Fibroblast of skin of scalp (primary cell): ENCODE data around the gene ESYT3.
A peak's percentile ranks its signal among the peaks of the same experiment; 100 is the strongest.
"Not testable (repeated sequence)": the region's sequence is repeated elsewhere in the genome, so short reads cannot be mapped to it uniquely, and the experiment has no call there.

Source experiments
- DNase-seq: peaks from one replicate; pipeline ENCODE4 v3.0.0-alpha.2; 2013

ESYT3 gene

DNA sequence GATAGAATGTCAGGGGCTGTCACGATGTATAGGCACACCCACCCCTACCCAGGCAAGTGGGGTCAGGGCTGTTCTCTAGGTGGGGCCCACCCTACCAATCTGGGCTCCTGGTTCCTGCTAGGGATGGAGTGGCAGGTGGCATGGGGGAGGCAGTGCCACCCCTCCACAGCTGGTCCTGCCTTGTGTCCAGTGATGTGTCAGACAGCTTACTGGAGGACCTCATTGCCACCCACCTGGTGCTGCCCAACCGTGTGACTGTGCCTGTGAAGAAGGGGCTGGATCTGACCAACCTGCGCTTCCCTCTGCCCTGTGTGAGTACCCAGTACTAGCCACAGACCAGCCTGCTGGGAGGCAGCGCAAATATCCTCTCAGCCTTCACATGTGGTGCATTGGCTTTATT lies 27.5 kb downstream of the ESYT3 start:
- DNase-seq: no peak

DNA sequence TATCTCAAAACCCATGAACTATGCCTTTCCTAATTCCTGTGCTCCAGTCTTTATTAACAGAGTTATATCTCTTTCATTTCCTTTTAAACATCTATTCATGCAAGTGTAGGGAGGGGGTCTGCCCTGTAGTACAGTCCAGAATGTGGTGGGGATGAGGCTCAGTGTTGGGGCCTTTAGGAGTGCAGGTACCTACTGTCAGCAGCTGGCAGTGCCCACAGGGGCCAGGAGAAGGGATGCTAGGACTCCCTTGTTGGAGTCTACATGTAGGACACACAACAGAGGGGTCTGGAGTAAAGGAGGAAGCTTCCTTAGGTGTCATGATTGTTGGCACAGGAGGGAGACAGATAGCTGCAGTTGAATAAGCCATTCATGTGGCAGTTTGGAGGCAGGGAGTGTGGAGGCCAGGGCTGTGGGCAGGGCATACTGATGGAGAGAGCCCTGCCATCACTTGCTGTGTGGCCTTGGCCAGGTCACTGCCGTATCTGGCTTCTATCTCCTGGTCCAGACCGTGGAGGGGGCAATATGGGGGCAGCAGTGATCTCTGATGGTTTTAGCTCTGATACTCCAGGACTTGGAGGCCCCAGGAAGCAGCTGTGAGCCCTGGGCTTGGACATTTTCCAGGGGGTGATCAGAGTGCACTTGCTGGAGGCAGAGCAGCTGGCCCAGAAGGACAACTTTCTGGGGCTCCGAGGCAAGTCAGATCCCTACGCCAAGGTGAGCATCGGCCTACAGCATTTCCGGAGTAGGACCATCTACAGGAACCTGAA lies 29.5 kb downstream of the ESYT3 start:
- DNase-seq: no peak

DNA sequence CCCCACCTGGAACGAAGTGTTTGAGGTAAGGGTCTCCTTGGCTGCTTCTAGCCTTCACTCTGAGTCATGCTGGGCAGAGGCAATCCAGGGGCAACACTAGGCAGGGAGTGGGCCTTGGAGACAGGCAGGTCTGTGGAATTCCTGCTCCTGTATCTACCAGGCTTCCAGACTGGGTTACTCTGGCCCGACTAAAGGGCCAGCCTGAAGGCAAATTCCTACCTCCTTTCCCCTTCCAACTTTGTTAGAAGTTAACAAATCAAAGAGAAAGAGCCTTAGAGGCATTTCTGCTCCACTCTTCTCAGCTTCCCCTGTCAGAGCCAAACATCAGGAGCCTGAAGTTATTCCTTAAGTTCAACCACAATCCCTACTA lies 30.1 kb downstream of the ESYT3 start:
- DNase-seq: no peak

DNA sequence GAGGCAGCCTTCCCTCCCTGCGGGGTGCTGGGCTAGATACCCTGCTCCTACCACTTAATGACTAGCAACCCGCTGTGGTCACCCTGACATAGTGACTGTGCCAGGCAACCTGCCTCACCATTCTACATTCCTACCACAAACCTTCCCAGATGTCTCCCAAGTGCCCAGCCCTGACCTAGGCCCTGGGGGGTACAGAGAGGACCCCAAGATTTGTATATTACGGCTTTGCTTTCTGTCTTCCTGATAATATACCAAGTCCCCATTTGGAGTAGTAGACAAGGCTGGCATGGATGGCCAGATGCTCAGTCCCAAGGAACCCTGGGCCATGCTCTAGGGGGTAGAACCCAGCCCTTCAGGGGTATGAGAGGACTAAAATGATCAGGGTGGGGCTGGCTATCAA lies 31.0 kb downstream of the ESYT3 start:
- no peak for DNase-seq

DNA sequence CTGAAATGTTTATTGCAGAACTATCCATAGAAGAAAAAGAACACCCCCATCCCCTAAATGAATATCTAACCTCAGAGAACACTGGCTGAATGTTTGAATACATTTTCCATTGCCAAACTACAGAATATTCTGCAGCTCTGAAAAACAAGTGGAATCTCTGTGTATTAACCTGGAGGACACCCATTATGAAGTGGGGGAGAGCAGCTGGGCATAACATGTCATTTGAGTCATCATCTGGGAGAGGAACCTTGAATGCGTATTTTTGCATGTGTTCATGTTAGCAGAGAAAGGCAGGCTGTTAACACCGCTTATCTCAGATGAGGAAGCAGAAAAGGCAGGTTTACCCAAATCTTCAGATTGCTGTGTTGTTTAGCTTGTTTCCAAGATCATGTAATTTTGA lies 31.5 kb downstream of the ESYT3 start:
- DNase-seq: no peak

DNA sequence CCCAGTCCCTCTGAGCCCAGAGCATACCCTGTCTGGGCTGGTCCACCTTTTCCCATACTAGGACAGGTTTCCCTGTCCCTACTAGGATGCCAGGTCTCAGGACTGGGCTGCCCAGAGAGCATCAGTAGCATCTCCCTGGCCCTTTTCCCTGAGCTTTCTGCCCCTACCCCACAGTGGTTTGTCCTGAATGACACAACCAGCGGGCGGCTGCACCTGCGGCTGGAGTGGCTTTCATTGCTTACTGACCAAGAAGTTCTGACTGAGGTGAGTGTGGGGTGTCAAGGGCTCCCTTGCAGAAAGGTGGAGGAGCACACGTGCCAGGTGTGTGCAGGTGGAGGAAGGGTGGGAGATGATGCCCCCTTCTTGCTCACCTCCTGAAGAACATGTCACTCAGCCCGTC lies 33.5 kb downstream of the ESYT3 start:
- DNase-seq: no peak

DNA sequence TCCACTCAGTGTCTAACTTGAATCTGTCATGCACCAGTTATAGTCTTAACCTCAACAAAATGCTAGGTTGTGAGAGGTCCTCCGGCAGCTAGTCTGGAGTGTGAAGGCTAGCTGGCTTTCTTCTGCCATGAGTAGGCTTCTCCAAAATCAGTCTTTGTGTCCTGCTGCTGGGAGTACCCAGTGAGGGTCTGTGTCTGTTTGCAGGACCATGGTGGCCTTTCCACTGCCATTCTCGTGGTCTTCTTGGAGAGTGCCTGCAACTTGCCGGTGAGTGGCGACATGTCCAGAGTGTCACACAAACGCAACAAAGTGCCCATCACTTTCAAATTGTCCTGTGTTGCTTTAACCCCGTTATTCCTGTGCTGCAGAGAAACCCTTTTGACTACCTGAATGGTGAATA lies 34.0 kb downstream of the ESYT3 start:
- DNase-seq: no peak

DNA sequence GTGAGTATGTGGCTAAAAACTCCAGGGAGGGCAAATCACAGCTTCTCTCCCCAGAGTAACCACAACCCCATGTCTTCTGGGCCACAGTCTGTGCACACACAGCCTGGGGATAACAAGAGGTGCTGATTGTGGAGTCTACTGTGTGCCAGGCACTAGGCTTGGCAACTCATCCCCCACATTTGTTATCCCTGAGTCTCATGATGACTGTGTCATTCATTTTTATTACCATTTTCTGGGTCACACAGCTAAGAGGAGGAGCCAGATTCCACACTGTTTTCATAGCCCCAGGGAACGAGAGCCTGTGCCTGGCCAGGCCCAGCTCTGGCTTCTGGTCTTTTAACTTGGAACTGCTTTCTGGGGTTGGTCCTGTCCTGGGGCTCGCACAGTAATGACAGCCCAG lies 34.5 kb downstream of the ESYT3 start:
- peak; percentile 11 for DNase-seq

DNA sequence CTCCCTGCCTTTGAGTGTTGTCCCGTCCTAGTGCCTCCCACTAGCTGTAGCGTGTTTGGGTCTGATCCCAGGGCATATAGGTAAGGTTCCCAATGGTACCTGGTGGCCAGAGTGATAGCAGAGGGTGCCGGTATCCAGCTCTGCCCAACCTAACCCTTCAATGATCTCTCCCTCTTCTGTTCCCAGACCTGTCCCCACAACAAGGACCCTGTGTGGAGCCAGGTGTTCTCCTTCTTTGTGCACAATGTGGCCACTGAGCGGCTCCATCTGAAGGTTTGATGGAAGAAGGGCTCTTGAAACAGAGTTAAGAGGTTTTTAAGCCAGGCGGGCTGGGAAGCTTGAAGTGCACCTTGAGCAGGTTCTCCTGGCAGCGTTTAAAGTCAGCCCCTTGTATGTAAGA lies 35.5 kb downstream of the ESYT3 start:
- DNase-seq: no peak

DNA sequence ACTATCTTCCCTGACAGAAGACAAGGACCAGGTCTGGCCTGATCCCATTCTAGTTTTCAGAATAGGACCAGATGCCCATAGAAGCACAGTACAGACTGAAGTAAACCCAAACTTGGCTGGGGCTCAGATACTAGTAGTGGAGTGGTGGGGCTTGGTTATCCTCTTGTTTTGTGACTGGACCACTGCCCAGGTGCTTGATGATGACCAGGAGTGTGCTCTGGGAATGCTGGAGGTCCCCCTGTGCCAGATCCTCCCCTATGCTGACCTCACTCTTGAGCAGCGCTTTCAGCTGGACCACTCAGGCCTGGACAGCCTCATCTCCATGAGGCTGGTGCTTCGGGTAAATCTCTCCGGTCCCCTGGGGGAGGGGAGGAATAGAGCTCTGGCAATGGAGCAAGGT lies 36.3 kb downstream of the ESYT3 start:
- DNase-seq: no peak

DNA sequence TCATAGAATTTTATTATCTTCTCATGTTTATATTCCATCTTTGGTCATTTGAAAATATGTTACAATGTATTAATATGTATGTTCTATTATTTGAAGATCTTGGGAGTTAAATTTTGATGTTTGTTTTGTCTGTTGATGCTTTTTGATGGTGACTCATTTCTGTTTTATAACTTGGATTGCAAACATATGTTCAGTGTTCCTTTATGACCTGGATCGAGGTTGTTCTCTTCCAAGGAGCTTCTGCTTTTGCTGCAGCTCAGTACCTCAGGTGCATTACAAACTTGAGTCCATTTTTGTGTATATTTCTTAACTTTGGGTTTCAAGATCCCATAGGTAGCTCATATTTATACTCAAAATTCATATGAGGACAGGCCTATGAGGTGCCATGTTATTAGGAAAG lies 37.1 kb downstream of the ESYT3 start:
- DNase-seq: no peak

DNA sequence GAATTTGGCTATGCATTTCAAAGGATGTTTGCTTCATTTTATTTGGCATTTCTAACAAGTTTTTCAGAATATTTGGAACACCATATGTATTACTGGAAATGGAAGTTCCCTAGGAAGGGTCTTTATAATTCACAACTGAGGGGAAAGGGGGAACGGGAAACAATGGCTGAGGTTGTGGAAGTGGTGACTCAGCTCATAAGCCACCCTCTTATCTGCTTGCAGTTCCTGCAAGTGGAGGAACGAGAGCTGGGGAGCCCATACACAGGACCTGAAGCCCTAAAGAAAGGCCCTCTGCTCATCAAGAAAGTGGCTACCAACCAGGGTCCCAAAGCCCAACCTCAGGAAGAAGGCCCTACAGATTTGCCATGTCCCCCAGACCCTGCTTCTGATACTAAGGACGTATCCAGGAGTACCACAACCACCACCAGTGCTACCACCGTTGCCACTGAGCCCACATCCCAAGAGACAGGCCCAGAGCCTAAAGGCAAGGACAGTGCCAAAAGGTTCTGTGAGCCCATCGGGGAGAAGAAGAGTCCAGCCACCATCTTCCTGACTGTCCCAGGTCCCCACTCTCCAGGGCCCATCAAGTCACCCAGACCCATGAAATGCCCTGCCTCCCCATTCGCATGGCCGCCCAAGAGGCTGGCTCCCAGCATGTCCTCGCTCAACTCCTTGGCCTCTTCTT lies 37.9 kb downstream of the ESYT3 start:
- no peak for DNase-seq

DNA sequence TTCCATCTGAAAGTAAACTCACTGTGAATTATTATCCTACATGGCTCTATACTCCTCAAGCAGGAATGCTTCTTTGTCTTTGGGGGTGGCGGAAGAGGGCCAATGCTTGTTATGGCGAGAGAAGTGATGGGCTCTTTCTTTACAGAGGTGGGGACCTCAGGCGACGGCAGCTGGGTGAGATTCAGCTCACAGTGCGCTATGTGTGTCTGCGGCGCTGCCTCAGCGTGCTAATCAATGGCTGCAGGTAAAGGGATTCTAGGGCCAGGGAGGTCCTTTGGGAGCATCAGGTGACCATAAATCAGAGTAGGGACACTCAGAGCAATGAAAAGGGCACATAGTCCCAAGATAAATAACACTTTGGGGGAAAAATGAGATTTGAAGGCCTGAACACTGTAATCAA lies 39.0 kb downstream of the ESYT3 start:
- no peak for DNase-seq

DNA sequence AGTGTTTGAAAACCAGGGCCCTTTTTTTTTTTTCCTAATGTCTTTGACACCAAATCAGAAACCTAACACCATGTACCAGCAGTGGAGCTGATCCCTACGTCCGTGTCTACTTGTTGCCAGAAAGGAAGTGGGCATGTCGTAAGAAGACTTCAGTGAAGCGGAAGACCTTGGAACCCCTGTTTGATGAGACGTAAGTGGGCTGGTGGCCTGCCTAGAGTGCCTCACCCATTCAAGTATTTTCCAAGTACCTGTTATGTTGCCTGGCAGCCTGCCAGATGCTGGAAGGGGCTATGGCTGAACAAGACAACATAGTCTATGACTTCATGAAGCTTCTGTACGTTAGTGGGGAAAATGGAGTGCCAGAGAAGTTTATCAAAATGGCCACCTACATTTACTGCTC lies 39.7 kb downstream of the ESYT3 start:
- DNase-seq: no peak

DNA sequence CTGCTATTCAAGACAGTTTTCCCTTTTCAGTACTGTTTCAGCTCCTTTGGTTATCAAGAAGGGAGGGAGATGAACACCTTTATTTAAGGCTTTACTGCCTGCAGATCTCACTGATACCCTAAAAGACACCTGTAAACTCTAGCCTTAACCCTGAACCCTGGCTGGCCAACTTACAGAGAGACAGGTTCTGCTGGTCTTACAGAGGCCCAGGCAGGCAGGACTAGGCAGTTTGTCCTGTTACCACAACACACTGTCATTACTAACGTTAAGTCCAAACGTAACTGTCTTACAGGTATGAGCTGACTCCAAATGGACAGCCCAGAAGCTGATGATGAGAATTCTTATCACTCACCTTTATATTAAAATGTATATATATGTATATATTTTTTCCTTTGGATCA lies 42.1 kb downstream of the ESYT3 start:
- no peak for DNase-seq

DNA sequence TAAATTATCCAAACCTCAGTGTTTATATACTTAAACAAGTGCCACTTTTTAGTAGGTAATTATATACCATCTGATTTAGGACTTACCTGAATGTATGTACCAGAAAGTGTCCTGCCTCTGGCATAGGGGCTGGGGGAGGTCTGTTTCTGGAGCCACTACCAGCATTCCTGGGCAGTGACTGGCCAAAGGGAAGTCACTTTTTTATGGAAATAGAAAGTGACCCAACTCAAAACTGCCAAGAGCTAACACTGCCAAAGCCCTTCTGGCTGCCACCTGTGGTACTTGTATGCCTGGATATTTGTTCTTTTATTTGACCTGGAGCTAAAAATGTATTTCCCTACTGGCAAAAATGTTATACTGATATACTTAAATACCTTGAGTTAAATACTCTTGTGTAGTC lies 42.7 kb downstream of the ESYT3 start:
- DNase-seq: no peak

DNA sequence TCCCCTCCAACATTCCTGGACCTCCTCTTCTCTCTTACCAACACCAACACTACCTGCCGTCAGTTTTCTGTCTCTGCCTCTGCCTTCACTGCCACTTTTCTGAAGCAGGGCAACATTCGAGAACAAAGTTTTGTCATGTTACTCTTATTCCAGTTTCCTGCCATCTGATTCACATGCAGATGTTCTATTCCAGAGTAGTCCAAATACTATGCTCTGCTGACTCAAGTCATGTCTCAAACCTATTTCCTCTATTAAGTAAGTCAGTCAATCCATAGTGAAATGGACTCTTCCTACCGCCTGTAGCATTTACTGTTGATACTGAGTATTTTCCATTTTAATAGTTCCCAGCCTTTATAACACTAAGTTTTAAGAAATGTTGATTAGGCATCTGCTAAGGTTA lies 43.4 kb downstream of the ESYT3 start:
- DNase-seq: no peak

DNA sequence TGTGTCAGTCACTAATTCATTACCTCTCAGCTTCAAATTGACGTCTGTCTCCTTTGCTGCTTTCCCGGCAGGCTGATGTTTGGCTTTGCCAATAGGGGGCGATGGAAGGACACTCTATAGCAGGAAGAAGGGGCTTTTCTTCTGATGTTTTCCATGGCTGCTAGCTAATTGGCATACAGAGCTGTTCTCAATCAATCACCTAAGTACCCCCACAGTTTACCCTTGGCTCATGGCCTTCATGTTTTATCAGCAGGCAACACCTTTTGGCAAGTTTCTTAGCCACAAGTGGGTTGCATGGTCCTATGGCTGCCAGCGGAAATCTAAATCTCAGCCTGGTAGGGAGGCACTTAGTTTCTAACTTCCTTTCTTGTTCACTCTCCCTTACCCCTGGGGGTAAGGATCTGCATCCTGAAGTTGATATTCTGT lies 45.0 kb downstream of the ESYT3 start:
- peak; percentile 48 for DNase-seq

DNA sequence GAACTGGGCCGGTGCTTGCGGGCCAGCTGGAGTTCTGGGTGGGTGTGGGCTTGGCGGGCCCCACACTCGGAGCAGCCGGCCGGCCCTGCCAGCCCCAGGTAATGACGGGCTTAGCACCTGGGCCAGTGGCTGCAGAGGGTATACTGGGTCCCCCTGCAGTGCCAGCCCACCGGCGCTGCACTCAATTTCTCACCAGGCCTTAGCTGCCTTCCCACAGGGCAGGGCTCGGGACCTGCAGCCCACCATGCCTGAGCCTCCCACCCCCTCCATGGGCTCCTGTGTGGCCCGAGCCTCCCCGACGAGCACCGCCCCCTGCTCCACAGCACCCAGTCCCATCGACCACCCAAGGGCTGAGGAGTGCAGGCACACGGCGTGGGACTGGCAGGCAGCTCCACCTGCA lies 50.3 kb downstream of the ESYT3 start:
- DNase-seq: not testable (repeated sequence)

DNA sequence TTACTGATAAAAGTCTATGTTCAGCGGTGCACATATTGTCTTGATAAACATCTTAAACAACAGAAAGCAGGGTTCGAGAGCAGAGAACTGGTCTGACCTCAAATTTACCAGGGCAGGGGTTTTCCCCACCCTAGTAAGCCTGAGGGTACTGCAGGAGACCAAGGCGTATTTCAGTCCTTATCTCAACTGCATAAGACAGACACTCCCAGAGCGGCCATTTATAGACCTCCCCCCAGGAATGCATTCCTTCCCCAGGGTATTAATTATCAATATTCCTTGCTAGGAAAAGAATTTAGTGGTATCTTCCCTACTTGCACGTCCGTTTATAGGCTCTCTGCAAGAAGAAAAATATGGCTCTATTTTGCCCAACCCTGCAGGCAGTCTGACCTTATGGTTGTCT lies 52.2 kb downstream of the ESYT3 start:
- DNase-seq: not testable (repeated sequence)

DNA sequence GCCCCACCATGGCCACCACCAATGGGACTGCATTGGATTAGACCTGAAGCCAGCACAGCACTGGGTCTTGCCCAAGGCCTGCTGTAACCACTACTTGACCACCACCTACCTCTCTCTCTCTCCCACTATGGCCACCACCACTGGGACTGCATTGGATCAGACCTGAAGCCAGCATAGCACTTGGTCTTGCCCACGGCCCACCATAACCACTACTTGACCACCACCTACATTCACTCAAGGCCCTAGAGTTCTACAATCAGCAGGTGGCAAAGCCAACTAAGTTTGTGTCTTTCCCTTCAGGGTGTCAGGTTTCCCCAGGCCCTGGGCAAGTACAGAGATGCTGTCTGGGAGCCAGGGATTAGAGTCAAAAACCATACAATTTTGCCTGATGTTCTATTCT lies 57.6 kb downstream of the ESYT3 start:
- DNase-seq: no peak

DNA sequence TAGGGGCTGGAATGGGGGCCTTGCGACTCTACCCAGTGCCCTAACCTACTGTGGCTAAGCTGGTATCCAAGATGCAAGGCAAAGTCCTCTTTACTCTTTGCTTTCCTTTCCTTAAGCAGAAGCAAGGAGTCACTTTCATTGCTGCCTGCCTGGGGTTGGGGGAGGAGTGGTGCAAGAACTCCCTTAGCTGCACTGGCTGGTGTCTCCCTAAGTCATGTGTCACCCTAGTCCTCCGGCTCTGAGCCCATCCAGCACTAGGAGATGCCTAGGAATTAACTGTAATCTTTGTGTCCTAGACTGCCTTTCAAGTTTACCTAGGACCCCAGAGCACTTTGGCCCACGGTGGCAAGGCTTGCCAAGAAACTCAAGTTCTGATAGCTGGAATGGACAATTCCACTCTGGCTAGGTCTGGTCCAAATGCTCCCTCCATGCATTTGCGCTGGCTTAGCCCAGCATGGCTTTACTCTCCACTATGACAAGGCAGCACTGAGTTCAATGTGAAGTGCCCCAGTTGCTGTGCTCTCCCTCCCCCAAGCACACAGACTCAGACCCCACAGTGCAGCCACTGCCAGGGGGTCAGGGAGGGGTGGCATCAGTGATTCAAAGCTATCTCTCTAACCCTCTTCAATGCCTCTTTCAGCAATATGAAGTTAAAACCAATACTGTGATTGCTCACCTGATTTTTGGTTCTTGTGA lies 58.7 kb downstream of the ESYT3 start:
- no peak for DNase-seq

DNA sequence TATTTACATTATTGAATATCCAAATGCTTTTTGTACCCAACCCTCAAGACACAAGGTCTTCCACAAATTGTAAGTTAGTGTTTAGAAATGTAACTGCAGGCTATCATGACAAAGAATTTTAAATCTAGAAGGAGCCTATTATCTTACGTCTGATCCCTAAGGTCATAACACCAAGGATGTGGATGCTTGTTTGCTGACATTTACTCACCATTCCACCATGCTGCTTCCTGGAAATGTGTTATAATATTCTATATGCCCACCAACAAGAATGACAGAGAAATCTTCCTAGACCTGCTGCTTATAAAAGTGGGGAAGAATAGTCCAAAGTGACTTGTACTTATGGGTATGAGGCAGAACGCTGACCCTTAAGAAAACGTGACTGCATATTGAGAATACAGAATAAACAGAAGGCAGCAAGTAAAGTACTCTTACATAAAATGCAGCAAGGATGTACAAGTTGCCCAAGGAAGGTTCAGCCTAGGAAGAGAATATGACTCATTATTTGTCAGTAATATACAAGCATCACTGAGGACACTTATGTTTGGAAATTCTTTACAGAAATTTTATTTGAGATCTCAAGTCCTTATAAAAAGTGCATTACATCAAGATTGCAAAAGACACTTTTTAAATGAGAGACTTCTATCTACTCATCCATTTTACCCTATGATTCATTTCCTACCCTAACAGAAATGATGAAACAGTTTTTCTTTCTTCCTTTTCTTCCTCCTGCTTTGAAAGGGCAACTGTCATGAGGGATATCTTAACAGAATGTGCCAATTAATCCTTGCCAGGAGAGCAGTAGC lies 59.6 kb downstream of the ESYT3 start:
- peak; percentile 62 for DNase-seq
